Right ventricle myocardium inferior (tissue), 1 donor: Measurements from ENCODE around the gene SULT1C2. TPM values are rescaled to one million over a fixed set of nuclear protein-coding genes. Genes with fewer than 3 reads are reported as not detected.
"Not testable (repeated sequence)": the region's sequence is repeated elsewhere in the genome, so short reads cannot be mapped to it uniquely, and the experiment has no call there.

Source experiments
- ATAC-seq: fragments of 200-7000 bp; cut with Tn5 transposase; one replicate; pipeline ENCODE4 v1.9.1; 2020; ENCODE audit warnings: mild to moderate bottlenecking, moderate library complexity
- DNase-seq: peaks from one replicate; pipeline ENCODE4 v3.0.0; 2021; ENCODE audit errors: missing footprints
- intact Hi-C: fragments of 100-400 bp; cut with DNase I; formaldehyde crosslinking; loops from one replicate; pipeline ENCODE4 v1.11.0; 2022
- total RNA-seq: library from RNA; stranded (reverse); fragmentation: NEBNext Ultra II Directional; extraction: Animal tissue kit (Norgen Biotek cat#: 25700); gene quantifications from one replicate; pipeline ENCODE4 v1.2.1, GENCODE V29; 2021
- donor health status: DM: no; HTN: yes; CAD: no; lungs with severe emphysema.

Gene SULT1C2
- total RNA-seq, 1 donor from 2014 or later, result 0.87 TPM

DNA sequence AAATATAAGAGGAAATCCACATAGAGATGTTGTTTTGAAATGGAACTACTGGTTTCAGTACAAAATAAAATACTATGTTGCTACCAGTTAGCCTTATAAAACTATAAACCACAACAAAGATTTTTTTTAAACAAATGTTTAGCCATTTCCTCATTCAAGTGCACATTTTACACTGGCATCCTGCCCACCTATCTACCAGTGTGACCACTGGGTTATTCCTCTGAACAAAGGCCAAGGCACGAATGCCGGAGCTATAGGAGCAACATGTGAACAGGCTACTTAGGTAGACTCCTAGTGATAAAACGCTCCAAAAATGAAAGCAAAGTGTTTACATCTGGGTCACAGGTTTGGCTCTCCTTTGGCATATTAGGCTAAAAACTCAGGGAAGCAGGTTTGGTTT, 57.3 kb downstream of the SULT1C2 start:
- no peak for DNase-seq
- intact Hi-C loops, result no loop called here
- no peak for ATAC-seq

DNA sequence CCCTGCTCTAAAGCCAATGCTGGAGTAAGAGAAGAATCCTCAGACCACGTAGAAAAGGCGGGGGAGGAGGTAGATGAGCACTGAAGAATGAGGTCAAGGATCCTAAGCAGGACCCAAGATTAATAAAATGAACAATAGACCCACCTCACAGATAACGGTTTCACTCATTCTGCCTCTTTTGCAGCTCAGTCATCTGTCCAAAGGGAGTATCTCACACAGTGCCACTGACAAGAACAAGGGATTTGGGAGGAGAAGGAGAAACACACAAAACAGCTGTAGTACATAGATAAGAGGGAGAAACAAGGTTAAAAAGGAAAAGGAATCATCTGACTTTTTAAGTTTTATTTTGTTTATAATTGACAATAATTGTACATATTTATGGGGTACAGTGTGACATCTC, 58.1 kb downstream of the SULT1C2 start:
- DNase-seq (no peak), ATAC-seq (no peak)
- intact Hi-C loops, result no loop called here

DNA sequence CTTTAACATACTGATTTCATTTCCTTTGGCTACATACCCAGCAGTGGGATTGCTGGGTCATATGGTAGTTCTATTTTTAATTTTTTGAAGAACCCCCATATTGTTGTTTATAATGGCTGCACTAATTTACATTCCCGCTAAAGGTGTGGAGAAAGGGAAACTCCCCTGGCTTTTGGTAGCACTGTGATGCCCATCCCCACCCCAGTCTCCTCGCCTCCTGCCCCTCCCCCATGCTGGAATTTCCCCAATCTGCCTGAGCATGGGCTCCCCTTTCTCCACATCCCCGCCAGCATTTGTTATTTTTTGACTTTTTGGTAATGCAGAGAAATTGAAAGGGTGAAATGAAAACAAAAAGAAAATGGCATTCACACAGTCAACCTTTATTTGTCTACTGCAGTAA, 59.1 kb downstream of the SULT1C2 start:
- ATAC-seq, result no peak
- DNase-seq, result no peak

DNA sequence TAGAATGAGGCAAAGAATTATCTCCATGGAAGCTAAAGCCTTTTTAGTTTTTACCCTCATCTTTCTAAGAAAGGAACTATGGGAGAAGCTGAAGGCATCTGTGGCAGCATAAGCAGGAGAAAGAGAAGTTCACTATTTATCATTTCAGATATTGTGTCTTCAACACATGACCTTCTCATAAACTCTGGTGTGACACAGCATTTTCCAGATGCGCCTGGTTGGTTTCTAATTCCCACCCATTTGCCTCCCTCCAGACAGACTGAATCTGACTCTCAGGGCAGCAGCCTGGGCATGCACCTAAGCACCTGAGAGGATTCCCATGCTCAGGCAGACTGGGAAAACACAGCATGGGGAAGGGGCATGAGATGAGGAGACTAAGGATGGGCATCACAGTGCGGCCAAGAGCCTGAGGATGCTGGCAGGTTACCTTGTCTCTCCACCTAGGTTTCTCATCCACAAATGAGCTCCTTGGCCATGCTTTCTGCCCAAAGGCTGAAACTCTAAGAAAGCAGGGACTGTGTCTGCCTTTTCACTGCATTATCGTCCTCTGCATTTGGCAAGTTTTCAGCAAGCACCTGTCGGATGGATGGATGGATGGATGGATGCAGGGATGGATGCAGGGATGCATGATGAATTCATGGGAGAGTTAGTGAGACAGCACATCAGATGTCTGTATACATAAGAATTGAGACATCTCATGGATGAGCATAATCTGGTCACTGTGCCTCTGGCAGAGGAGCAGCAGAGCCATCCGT, 60.3 kb downstream of the SULT1C2 start:
- intact Hi-C loops, result no loop called here
- no peak for ATAC-seq
- DNase-seq, result no peak

More for the DNA sequence above, 59.1 kb downstream of the SULT1C2 start:
- intact Hi-C loops, result no loop called here

DNA sequence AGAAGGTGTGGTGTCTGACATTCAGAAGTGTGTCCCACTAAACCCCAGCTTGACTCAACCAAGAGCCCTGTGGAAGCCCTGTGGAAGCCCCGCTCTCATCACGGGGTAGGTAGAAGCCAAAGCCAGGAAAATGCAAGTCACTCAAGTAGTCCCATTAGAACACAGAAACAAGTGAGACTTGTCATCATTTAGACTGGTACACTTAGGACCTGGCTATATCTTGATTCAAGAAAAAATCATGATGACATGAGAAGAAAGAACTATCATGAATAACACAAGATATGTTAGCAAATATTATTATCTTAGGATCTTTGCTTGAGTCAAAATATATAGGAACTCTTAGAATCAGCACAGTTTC, 60.9 kb downstream of the SULT1C2 start:
- DNase-seq (no peak), ATAC-seq (no peak)
- intact Hi-C loops, result no loop called here

DNA sequence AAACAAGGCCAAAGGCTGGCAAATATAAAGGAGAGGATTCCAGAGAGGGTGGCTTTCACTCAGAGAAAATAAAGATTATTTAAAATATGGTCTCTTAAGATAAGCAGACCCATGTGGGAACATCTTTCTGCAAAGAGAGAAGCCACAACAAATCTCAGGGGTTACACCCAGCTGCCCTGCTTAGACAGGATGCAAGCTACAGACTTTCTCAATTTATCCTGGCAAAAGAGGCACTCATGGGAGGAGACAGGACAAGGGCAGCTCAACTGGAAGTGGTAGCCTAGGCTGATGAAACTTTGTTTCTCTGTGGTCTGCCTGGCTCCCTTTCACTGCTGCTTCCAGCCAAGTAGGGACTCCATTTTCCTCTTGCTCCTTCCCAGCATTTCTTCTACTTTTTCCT, 63.2 kb downstream of the SULT1C2 start:
- no peak for ATAC-seq
- intact Hi-C loops, result no loop called here
- no peak for DNase-seq

DNA sequence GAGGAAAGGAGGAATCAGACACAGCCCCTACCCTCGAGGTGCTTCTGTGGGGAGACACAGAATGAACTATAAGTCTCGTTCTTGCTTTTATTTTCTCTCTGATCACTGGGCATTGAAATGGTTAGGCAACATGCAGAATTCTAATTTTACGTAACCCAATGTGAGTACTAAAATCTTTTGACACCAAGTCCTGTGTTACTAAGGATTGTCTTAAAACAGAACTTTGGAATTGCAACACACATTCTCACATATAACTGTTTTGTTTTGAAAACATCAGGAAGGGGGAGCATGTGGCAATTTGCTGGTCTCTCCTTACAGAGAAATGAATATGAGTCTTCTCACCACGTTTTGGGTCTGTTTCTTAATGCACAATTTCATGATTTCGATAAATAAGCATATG, 65.4 kb downstream of the SULT1C2 start:
- intact Hi-C loops, result no loop called here
- ATAC-seq (no peak), DNase-seq (no peak)

DNA sequence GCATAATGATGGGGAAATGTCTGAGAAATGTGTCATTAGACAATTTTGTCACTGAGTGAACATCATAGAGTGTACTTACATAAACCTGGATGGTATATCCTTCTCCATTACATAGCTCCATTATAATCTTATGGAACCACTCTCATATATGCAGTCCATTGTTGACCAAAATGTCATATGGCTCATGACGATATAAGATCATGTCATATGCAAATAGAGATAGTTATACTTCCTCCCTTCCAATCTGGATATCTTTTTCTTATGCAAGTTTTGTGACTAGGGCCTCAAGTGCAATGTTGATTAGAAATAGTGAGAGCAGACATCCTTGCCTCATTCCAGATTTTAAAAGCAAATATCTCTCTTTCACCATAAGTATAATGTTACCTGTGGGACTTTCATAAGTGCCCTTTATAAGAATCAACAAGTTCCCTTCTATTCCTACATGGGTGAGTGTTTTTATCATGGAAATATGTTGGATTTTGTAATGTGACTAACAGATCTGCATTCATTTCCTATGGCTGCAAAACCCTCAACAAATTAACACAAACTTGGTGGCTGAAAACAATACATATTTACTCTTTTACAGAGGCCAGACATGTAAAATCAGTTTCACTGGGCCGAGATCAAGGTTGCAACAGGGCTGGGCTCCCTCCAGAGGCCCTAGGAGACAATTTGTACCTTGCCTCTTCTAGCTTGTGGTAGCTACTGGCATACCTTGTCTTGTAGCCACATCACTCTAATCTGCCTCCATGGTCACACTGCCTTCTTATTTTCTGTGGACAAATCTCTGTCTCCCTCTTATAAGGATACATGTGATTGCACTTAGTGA, 67.4 kb downstream of the SULT1C2 start:
- DNase-seq (no peak), ATAC-seq (no peak)
- intact Hi-C loops, result no loop called here

DNA sequence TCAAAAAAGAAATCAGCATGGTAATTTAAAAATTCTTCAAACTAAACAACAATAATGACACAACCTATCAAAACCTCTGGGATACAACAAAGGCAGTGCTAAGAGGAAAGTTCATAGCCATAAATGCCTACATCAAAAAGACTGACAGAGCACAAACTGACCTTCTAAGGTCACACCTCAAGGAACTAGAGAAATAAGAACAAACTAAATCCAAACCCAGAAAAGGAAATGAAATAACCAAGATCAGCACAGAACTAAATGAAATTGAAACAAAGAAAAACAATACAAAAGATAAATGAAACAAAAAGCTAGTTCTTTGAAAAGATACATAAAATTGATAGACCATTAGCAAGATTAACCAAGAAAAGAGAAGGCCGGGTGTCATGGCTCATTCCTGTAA, 70.6 kb downstream of the SULT1C2 start:
- DNase-seq, ATAC-seq, intact Hi-C loops: not testable (repeated sequence)

Other genes with a start within 250 kb of the SULT1C2 start
- not detected for gene SULT1C3, start 48.9 kb upstream of the SULT1C2 start, total RNA-seq
- gene SULT1C4, start 89.1 kb downstream of the SULT1C2 start, total RNA-seq, result 2.0 TPM
- gene GCC2, start 160.3 kb downstream of the SULT1C2 start, total RNA-seq, result 24.0 TPM
- 84.3 TPM for gene LIMS1, start 245.6 kb downstream of the SULT1C2 start, total RNA-seq